Karpas-422 (cell line): ENCODE data around the gene GRXCR2. TPM values are rescaled to one million over a fixed set of nuclear protein-coding genes. Genes with fewer than 3 reads are reported as not detected.

Experiments
- DNase-seq: peaks from one replicate; pipeline ENCODE4 v3.0.0-alpha.2; 2015
- H2AFZ ChIP-seq: fragments of 200-600 bp; sonication (generic); 2 replicates; pipeline ENCODE4 v1.6.1; 2014; ENCODE audit warnings: antibody characterized with exemption, low read length, mixed read lengths
- H3K27ac ChIP-seq: fragments of 200-600 bp; sonication (generic); 2 replicates; pipeline ENCODE4 v1.5.1; 2014; ENCODE audit warnings: mild to moderate bottlenecking, low read length, moderate library complexity
- H3K27me3 ChIP-seq: fragments of 200-600 bp; sonication (generic); 2 replicates; pipeline ENCODE4 v1.6.1; 2014; ENCODE audit warnings: low read length, mixed read lengths
- H3K36me3 ChIP-seq: fragments of 200-600 bp; sonication (generic); 2 replicates; pipeline ENCODE4 v1.6.1; 2014; ENCODE audit warnings: low read length, mixed read lengths; ENCODE audit not compliant: insufficient read depth
- H3K4me1 ChIP-seq: fragments of 200-600 bp; sonication (generic); 2 replicates; pipeline ENCODE4 v1.6.1; 2014; ENCODE audit warnings: mild to moderate bottlenecking, low read length, mixed read lengths
- H3K4me2 ChIP-seq: fragments of 200-600 bp; sonication (generic); 2 replicates; pipeline ENCODE4 v1.6.1; 2014; ENCODE audit warnings: low read length, low read depth, mild to moderate bottlenecking; ENCODE audit not compliant: poor library complexity, severe bottlenecking
- H3K4me3 ChIP-seq: fragments of 200-600 bp; sonication (generic); 2 replicates; pipeline ENCODE4 v1.5.1; 2014; ENCODE audit warnings: mild to moderate bottlenecking, antibody characterized with exemption, low read length, mixed read lengths
- H3K79me2 ChIP-seq: fragments of 200-600 bp; sonication (generic); 2 replicates; pipeline ENCODE4 v1.6.1; 2014; ENCODE audit warnings: mild to moderate bottlenecking, low read length, mixed read lengths
- H3K9ac ChIP-seq: fragments of 200-600 bp; sonication (generic); 2 replicates; pipeline ENCODE4 v1.6.0; 2014; ENCODE audit warnings: low read length
- H3K9me2 ChIP-seq: fragments of 200-600 bp; sonication (generic), shearing (Covaris generic); replicated peaks from 2 replicates; pipeline ENCODE4 v1.6.0; 2014; ENCODE audit warnings: mild to moderate bottlenecking, low read length, moderate library complexity; ENCODE audit not compliant: insufficient read depth
- H3K9me3 ChIP-seq: fragments of 300-700, 200-600 bp; sonication (generic); 2 replicates; pipeline ENCODE4 v1.6.1; 2014; ENCODE audit warnings: low read length, mixed read lengths
- H4K20me1 ChIP-seq: fragments of 200-600 bp; sonication (generic); 2 replicates; pipeline ENCODE4 v1.6.1; 2014; ENCODE audit warnings: mild to moderate bottlenecking, antibody characterized with exemption, low read length, low read depth; ENCODE audit not compliant: insufficient read depth
- total RNA-seq: library from RNA; depleted of rRNA; stranded (reverse); fragments of >200 nt; shearing (Covaris generic); gene quantifications from 2 replicates; pipeline ENCODE4 v1.2.3, GENCODE V29; 2014; ENCODE audit warnings: low replicate concordance; rRNA removed

GRXCR2 gene, protein sequence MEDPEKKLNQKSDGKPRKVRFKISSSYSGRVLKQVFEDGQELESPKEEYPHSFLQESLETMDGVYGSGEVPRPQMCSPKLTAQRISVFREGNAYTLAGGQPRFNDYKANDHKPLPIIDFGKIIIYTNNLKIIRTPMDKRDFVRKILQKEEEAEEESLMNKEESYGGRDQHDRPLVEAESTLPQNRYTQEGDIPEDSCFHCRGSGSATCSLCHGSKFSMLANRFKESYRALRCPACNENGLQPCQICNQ
- total RNA-seq = not detected in 2 replicates

DNA sequence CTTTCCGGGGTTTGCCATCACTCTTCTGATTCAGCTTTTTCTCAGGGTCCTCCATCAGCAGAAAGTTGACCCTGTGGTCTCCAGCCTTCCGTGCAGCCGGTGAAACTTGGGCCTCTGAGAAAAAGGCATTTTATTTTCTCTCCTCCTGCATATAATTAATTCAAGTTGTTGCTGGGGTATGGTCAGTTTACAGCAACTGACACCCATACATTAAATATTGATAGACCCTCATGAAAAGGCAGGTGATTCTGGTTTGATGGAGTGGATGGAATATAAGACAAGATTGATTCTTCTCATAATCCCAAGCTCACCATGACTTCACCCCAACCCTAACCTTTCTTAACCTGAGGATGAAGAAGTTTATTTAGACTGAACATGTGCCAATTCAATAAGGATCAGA, at the start of gene GRXCR2:
TSS of gene GRXCR2 (minus strand) at position 101 of the 400 bp plus-strand sequence. CDS start at position 55, 46 bp downstream.
- Histone ChIP-seq H4K20me1 (no peaks in the 10 kb centered on the region), H2AFZ (no peak within 1 kb of the TSS)

DNA sequence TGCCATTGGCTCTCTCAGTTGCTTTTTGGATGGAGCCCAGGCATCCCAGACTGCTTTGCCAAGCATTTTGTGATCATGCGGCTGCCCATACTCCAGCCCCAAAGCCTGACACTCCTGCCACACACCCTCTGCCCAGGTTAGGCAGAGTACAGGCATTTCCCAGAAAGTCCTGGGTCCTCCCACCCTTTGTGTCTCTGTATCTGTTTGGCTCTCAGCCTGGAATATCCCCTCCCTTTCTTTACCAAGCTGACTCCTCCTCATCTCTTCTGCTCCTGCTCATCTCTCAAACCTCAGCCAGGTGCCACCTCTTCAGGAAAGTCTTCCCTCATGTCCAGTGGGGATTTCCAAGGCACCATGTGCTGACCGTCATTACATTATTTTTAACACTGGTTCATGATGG, 49.2 kb upstream of the GRXCR2 start:
- Histone ChIP-seq H3K27ac (no peak overlapping the region), H3K79me2 (no peaks in the 10 kb centered on the region), H3K9ac (no peak overlapping the region), H3K27me3 (peaks cover 3% of the 10 kb centered on the region; the same call in 1 of the 2 replicates), H3K4me1 (no peaks in the 10 kb centered on the region), H3K4me2 (no peak overlapping the region), H3K36me3 (no peaks in the 10 kb centered on the region), H4K20me1 (no peaks in the 10 kb centered on the region), H3K9me2 (no peaks in the 10 kb centered on the region), H3K4me3 (no peak overlapping the region), H2AFZ (no peak overlapping the region), H3K9me3 (no peaks in the 10 kb centered on the region)
- DNase-seq = no peak

More for the DNA sequence above, at the start of gene GRXCR2:
- no peak for DNase-seq
- Histone ChIP-seq H3K36me3 (no peaks in the 10 kb centered on the region), H3K4me2 (no peak within 1 kb of the TSS), H3K4me3 (no peak within 1 kb of the TSS), H3K27ac (no peak within 1 kb of the TSS), H3K9me3 (no peaks in the 10 kb centered on the region), H3K4me1 (no peaks in the 10 kb centered on the region), H3K79me2 (no peaks in the 10 kb centered on the region), H3K9ac (no peak within 1 kb of the TSS), H3K9me2 (no peaks in the 10 kb centered on the region), H3K27me3 (no peaks in the 10 kb centered on the region)

DNA sequence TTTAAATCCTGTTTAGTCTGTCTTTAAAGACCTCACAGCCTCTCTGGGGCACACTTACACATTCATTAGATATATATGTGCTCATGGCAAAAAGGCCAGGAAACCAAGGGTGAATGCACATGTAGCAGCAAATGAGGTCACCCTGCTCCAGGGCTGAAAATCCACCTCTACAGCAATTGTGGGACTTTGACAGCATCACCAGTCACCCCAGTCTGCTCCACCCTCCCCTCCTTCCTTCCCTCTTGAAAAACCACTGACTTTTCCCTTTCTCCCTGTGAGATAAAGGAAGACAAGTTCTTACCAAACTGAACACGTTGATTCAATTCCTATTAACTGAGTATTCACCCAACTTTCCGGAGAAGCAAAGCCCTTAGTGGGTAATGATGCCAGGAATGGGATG, 48.4 kb upstream of the GRXCR2 start:
- Histone ChIP-seq H4K20me1 (no peaks in the 10 kb centered on the region), H3K9me3 (no peaks in the 10 kb centered on the region), H3K27me3 (peaks cover 3% of the 10 kb centered on the region; the same call in 1 of the 2 replicates), H3K4me1 (no peaks in the 10 kb centered on the region), H3K4me2 (no peak overlapping the region), H3K36me3 (no peaks in the 10 kb centered on the region), H3K79me2 (no peaks in the 10 kb centered on the region), H3K9me2 (no peaks in the 10 kb centered on the region), H3K4me3 (no peak overlapping the region), H2AFZ (no peak overlapping the region), H3K9ac (no peak overlapping the region), H3K27ac (no peak overlapping the region)
- DNase-seq = no peak

DNA sequence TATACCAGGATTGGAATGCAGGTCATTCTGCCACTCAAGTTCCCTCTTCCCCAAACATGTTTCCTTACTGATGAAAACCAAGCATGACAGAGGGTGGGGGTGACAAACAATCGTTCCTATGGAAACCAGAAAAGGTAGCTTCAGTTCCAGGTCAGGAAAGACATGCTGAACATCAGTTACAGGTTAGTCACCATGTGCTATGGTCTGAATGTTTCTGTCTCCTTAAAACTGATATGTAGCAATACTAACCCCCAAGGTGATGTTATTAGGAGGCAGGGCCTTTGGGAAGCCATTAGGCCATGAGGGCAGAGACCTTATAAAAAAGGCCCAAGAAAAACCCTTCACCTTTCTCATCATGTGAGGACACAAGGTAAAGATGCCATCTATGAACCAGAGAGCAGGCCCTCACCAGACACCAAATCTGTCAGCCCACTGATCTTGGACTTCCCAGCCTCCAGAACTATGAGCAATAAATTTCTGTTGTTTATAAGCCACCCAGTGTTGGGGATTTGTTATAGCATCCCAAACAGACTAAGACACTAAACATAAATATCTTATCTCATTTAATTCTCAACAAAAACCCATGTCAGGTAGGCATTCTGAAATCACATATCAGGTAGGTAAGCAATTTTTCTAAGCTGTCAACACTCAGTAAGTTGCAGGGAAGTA, 47.9 kb upstream of the GRXCR2 start:
- Histone ChIP-seq H3K9me2 (no peaks in the 10 kb centered on the region), H2AFZ (no peak overlapping the region), H3K27me3 (peaks cover 3% of the 10 kb centered on the region; the same call in 1 of the 2 replicates), H3K27ac (no peak overlapping the region), H3K4me2 (no peak overlapping the region), H3K36me3 (no peaks in the 10 kb centered on the region), H3K4me3 (no peak overlapping the region), H4K20me1 (no peaks in the 10 kb centered on the region), H3K9me3 (no peaks in the 10 kb centered on the region), H3K4me1 (no peaks in the 10 kb centered on the region), H3K79me2 (no peaks in the 10 kb centered on the region), H3K9ac (no peak overlapping the region)
- no peak for DNase-seq

DNA sequence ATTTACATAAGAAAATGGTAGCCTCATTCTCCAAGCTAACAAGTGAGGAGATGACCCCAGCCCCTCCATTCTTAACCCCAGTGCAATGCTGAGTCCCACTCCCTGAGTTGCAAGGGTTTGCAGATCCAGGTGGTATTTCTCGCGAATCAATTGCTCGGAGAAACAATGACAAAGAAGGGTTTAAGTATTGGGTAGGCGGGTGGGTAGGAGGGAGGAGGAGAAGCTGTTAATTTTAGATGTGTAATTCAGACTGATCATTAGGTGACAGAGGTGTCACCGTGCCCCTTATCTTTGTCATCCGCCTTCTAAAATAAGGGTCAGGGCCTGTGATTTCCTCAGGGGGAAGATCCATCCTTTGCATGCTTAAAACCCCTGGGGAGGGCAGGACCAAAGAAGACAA, 46.6 kb upstream of the GRXCR2 start:
- Histone ChIP-seq H3K9me2 (no peaks in the 10 kb centered on the region), H3K4me2 (no peak overlapping the region), H3K79me2 (no peaks in the 10 kb centered on the region), H3K27ac (no peak overlapping the region), H3K4me3 (no peak overlapping the region), H4K20me1 (no peaks in the 10 kb centered on the region), H3K36me3 (no peaks in the 10 kb centered on the region), H3K9me3 (no peaks in the 10 kb centered on the region), H3K27me3 (peaks cover 3% of the 10 kb centered on the region; the same call in 1 of the 2 replicates), H3K9ac (no peak overlapping the region), H3K4me1 (no peaks in the 10 kb centered on the region), H2AFZ (no peak overlapping the region)
- DNase-seq = no peak

DNA sequence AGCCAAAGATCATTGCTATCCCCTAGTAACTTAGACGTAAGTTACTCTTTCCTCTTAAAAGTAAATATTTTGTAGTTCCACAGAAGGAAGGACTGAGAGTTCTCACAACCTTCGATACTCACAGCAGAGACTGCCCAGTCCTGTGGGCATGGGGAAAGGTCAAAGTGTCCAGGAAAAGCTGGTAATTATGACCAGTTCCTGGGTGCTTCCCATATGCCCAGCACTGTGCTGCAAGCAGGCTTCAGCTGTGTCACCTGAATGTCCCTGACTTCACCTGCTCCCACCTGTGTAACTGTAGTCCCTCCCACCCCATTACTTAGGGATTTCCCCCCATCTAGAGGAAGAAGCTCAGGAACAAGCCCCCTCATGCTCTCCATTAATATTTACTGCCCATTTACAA, 45.6 kb upstream of the GRXCR2 start:
- H3K4me2 ChIP-seq = no peak overlapping the region
- H4K20me1 ChIP-seq = no peaks in the 10 kb centered on the region
- H2AFZ ChIP-seq = no peak overlapping the region
- no peaks in the 10 kb centered on the region for H3K9me2 ChIP-seq
- no peak overlapping the region for H3K9ac ChIP-seq
- no peak overlapping the region for H3K4me3 ChIP-seq
- H3K27me3 ChIP-seq = peaks cover 3% of the 10 kb centered on the region; the same call in 1 of the 2 replicates
- no peaks in the 10 kb centered on the region for H3K36me3 ChIP-seq
- DNase-seq = no peak
- no peak overlapping the region for H3K27ac ChIP-seq
- H3K9me3 ChIP-seq = no peaks in the 10 kb centered on the region
- H3K79me2 ChIP-seq = no peaks in the 10 kb centered on the region
- no peaks in the 10 kb centered on the region for H3K4me1 ChIP-seq

DNA sequence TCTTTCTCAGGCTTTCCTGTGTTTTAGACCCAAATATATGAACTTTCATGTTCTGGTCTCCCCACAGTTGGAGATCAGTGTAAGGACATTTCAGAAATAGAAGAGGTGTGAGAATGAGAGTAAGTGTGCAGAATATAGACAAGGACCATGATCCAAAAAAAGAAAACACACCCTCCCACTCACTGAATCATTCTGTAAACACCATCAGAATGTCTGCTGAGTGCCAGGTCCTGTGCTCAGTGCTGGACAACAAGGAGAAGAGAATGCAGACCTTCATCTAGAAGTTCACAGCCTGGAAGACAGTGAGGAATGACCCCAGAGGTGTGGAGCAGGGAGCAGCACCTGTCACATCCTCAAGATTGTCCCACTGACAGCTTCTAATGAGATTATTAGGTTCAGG, 44.5 kb upstream of the GRXCR2 start:
- Histone ChIP-seq H3K27me3 (peaks cover 3% of the 10 kb centered on the region; the same call in 1 of the 2 replicates), H3K36me3 (no peaks in the 10 kb centered on the region), H3K4me3 (no peak overlapping the region), H3K9me3 (no peaks in the 10 kb centered on the region), H4K20me1 (no peaks in the 10 kb centered on the region), H3K79me2 (no peaks in the 10 kb centered on the region), H3K9ac (no peak overlapping the region), H2AFZ (no peak overlapping the region), H3K4me2 (no peak overlapping the region), H3K27ac (no peak overlapping the region), H3K9me2 (no peaks in the 10 kb centered on the region), H3K4me1 (no peaks in the 10 kb centered on the region)
- no peak for DNase-seq

DNA sequence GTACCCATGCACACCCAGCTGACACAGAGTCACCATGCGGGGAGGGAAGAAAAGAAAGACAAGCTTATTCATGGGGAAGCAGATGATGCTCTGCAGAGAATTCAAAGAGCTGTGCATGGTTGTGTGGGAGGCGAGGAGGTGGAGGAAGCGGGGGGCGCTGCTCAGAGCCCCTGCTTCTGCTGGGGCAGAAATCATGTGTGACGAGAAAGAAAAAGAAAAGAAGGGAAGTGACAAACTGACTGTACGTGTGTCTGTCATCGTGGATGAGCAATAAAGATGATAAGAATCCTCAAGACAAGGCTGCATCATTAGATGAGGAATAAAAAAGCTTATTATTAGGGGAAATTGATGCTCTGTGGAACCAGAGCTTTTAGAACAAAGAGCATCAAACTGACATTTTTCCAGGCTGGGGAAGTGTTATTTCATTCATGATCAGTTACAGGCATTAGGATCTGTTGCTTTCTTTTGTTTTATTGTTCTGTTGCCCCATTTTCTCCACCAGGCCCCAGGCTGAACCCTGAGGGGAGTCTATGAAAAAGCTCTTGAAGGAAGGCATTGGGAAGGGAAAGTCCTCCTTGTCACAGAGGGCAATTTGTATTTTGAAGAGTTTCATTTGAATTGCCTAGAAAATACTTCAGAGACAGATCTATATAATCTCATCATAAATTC, 43.3 kb upstream of the GRXCR2 start:
- Histone ChIP-seq H3K9ac (no peak overlapping the region), H3K9me3 (no peaks in the 10 kb centered on the region), H4K20me1 (no peaks in the 10 kb centered on the region), H3K27ac (no peak overlapping the region), H2AFZ (no peak overlapping the region), H3K27me3 (peaks cover 3% of the 10 kb centered on the region; the same call in 1 of the 2 replicates), H3K4me3 (no peak overlapping the region), H3K36me3 (no peaks in the 10 kb centered on the region), H3K4me2 (no peak overlapping the region), H3K79me2 (no peaks in the 10 kb centered on the region), H3K4me1 (no peaks in the 10 kb centered on the region), H3K9me2 (no peaks in the 10 kb centered on the region)
- peak; percentile 17 for DNase-seq
